Measurements from ENCODE around the gene CTSE.

CTSE gene

DNA sequence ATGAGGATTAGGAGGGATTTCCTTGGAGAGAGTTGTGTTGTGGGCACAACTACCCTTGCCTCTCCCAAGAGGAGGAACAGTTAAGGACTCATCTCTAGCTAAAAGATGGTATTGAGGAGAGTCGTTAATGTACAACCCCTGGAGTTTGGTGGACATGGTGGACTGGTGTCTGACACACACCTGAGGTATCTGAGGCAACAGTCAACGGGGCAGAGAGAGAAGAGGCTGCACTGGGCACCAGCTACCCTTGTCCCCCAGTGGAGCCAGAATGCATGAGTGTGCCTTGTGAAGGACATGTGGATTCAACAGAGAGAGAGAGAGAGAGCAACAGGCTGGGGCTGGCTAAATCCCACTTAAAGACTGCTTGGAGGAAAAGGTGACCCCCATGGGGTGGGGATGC is 33.5 kb downstream of the CTSE start:
- Histone ChIP-seq H3K9ac (ENCODE audit: low read length in 2 of 2) (no peak overlapping the region), H3K27me3 (ENCODE audit: control insufficient read depth in 1 of 2, insufficient read depth in 2 of 2, low read length in 2 of 2) (no peaks in the 10 kb centered on the region), H3K9me3 (ENCODE audit: control insufficient read depth in 2 of 2, low read length in 2 of 2) (no peaks in the 10 kb centered on the region), H3K4me3 (ENCODE audit: low read length in 2 of 2) (no peak overlapping the region), H3K27ac (ENCODE audit: low read length) (no peak overlapping the region), H3K36me3 (ENCODE audit: control insufficient read depth in 2 of 2, insufficient read depth in 2 of 2, low read length in 2 of 2) (peaks cover 0 to 3% of the 10 kb centered on the region in 2 donors), H3K4me1 (ENCODE audit: control insufficient read depth, insufficient read depth, low read length) (peaks cover 6% of the 10 kb centered on the region)

DNA sequence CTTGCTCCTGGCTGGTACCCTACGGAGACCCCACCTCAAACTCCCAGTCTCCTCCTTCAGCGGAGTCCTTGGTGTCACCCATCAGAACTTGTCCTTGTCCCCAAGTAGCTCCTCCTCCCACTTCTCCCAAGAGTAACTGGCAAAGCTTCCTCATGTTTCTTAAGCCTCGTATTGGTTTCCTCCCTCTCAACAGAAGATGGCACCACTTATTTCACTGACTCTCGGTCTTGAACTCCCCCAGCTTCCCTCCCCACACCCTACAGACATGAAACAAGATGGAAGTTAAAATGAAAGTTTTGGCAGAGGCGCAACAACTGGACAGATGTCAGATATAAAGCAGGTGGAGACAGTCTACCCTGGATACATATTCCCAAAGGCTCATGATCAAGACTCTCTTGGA is 33.9 kb downstream of the CTSE start:
- Histone ChIP-seq H3K4me1 (ENCODE audit: control insufficient read depth, insufficient read depth, low read length) (peaks cover 6% of the 10 kb centered on the region), H3K9ac (ENCODE audit: low read length in 2 of 2) (no peak overlapping the region), H3K27me3 (ENCODE audit: control insufficient read depth in 1 of 2, insufficient read depth in 2 of 2, low read length in 2 of 2) (no peaks in the 10 kb centered on the region), H3K36me3 (ENCODE audit: control insufficient read depth in 2 of 2, insufficient read depth in 2 of 2, low read length in 2 of 2) (peaks cover 0 to 3% of the 10 kb centered on the region in 2 donors), H3K27ac (ENCODE audit: low read length) (no peak overlapping the region), H3K9me3 (ENCODE audit: control insufficient read depth in 2 of 2, low read length in 2 of 2) (no peaks in the 10 kb centered on the region), H3K4me3 (ENCODE audit: low read length in 2 of 2) (no peak overlapping the region)

DNA sequence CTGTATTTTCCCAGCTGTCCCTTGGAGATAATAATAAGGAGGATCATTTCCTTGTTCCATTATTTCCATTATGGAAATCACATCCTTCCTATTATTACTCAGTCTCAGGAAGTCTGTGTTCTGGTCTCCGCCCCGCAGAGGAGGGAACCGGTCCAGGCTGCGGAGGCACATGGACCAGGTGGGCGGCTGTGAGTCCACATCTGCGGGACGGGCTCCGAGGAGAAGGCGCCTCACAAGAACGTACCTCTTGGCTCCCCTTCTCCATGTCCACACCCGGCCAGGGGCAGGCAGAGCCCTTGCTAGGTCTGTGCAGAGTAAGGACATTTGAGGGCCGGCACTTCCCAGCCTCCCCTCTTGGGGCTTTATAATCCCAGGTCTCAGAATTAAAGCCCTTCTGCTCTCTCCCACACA is 35.1 kb downstream of the CTSE start:
- Histone ChIP-seq H3K36me3 (ENCODE audit: control insufficient read depth in 2 of 2, insufficient read depth in 2 of 2, low read length in 2 of 2) (peaks cover 0 to 5% of the 10 kb centered on the region in 2 donors), H3K9ac (ENCODE audit: low read length in 2 of 2) (no peak overlapping the region), H3K27me3 (ENCODE audit: control insufficient read depth in 1 of 2, insufficient read depth in 2 of 2, low read length in 2 of 2) (no peaks in the 10 kb centered on the region), H3K9me3 (ENCODE audit: control insufficient read depth in 2 of 2, low read length in 2 of 2) (no peaks in the 10 kb centered on the region), H3K27ac (ENCODE audit: low read length) (no peak overlapping the region), H3K4me1 (ENCODE audit: control insufficient read depth, insufficient read depth, low read length) (peaks cover 6% of the 10 kb centered on the region), H3K4me3 (ENCODE audit: low read length in 2 of 2) (no peak overlapping the region)

- no peaks in the 10 kb centered on the region for H3K27me3 ChIP-seq (ENCODE audit: control insufficient read depth in 1 of 2, insufficient read depth in 2 of 2, low read length in 2 of 2)
- H3K27ac ChIP-seq (ENCODE audit: low read length) = no peak overlapping the region
- peaks cover 6% of the 10 kb centered on the region for H3K4me1 ChIP-seq (ENCODE audit: control insufficient read depth, insufficient read depth, low read length)
- no peak overlapping the region for H3K4me3 ChIP-seq (ENCODE audit: low read length in 2 of 2)
- peaks cover 0 to 5% of the 10 kb centered on the region in 2 donors for H3K36me3 ChIP-seq (ENCODE audit: control insufficient read depth in 2 of 2, insufficient read depth in 2 of 2, low read length in 2 of 2)
- no peak overlapping the region for H3K9ac ChIP-seq (ENCODE audit: low read length in 2 of 2)
- H3K9me3 ChIP-seq (ENCODE audit: control insufficient read depth in 2 of 2, low read length in 2 of 2) = no peaks in the 10 kb centered on the region
Observed at GRCh38 chr1:205986861-205987260, 36.8 kb downstream of the CTSE start.

- Histone ChIP-seq H3K9me3 (ENCODE audit: control insufficient read depth in 2 of 2, low read length in 2 of 2) (no peaks in the 10 kb centered on the region), H3K36me3 (ENCODE audit: control insufficient read depth in 2 of 2, insufficient read depth in 2 of 2, low read length in 2 of 2) (peaks cover 0 to 2% of the 10 kb centered on the region in 2 donors), H3K27ac (ENCODE audit: low read length) (no peak overlapping the region), H3K4me1 (ENCODE audit: control insufficient read depth, insufficient read depth, low read length) (peaks cover 6% of the 10 kb centered on the region), H3K4me3 (ENCODE audit: low read length in 2 of 2) (no peak overlapping the region), H3K9ac (ENCODE audit: low read length in 2 of 2) (no peak overlapping the region), H3K27me3 (ENCODE audit: control insufficient read depth in 1 of 2, insufficient read depth in 2 of 2, low read length in 2 of 2) (no peaks in the 10 kb centered on the region)
Observed at GRCh38 chr1:205986292-205986691, 37.4 kb downstream of the CTSE start.

DNA sequence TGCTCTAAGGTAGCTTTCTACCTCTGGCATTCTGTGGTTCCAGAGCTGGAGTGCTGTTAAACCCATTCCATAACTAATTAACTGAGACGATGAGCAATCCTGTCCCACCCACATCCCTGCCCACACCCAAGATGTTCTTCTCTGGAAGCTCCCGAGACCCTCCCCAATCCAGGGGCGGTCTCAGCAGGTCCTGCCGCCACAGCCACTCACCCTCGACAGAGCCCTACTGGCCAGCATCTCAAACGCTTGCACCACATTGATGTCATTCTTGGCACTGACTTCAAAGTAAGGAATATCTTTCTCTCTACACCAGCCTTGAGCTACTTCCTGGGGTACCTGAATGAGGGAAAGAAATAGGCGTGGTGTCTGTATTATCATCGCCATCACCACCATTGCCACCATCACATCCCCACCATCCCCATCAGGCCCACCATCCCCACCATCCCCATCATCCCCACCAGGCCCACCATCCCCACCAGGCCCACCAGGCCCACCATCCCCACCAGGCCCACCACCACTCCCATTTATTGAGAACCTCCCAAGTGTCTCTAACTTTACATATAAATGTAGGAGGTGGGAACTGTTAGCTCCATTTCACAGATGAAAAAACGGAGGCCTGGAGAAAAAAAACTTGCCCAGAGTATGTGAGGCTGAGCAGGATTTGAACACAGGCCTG is 38.2 kb downstream of the CTSE start:
- Histone ChIP-seq H3K4me1 (ENCODE audit: control insufficient read depth, insufficient read depth, low read length) (peaks cover 6% of the 10 kb centered on the region), H3K36me3 (ENCODE audit: control insufficient read depth in 2 of 2, insufficient read depth in 2 of 2, low read length in 2 of 2) (peaks cover 0 to 2% of the 10 kb centered on the region in 2 donors), H3K4me3 (ENCODE audit: low read length in 2 of 2) (no peak overlapping the region), H3K27me3 (ENCODE audit: control insufficient read depth in 1 of 2, insufficient read depth in 2 of 2, low read length in 2 of 2) (no peaks in the 10 kb centered on the region), H3K9me3 (ENCODE audit: control insufficient read depth in 2 of 2, low read length in 2 of 2) (no peaks in the 10 kb centered on the region), H3K9ac (ENCODE audit: low read length in 2 of 2) (no peak overlapping the region), H3K27ac (ENCODE audit: low read length) (no peak overlapping the region)

DNA sequence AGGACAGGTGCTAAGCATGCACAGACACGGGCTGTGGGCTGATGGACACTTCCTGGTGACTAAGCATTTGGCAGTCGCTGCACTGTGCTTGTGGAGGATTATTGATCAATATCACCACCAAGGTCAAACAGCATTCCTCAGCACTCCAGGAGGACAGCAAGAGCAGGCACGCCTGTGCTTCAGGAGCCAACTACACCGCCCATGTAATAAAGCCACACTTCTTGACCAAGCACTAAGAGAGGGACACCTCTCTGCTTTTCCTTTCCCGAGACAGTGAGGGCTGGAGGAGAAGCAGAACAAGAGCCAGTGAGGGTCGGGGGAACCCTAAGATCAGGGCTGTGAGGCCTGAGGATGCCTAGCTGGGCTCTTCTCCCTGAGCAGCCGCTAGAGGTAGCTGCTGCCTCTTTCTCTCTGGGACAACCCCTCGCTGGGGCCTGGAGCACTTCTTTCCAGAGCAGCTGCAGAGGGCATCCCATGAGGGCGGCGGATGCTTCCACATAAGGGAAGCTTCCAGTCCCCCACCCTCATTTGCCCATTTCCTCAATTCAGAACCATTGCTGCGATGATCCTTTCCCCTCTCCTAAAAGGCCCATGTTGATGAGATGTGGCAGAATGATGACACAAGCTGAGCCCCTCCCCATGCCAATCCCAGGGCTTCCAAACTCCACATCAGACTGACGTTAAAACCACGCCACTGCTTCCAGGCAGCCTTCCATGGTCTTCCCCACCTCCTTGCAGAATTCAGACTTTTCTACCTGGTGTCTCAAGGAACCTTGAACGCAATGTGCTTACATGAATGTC is 39.6 kb downstream of the CTSE start:
- no peak overlapping the region for H3K4me3 ChIP-seq (ENCODE audit: low read length in 2 of 2)
- peaks cover 0 to 2% of the 10 kb centered on the region in 2 donors for H3K36me3 ChIP-seq (ENCODE audit: control insufficient read depth in 2 of 2, insufficient read depth in 2 of 2, low read length in 2 of 2)
- H3K27me3 ChIP-seq (ENCODE audit: control insufficient read depth in 1 of 2, insufficient read depth in 2 of 2, low read length in 2 of 2) = no peaks in the 10 kb centered on the region

DNA sequence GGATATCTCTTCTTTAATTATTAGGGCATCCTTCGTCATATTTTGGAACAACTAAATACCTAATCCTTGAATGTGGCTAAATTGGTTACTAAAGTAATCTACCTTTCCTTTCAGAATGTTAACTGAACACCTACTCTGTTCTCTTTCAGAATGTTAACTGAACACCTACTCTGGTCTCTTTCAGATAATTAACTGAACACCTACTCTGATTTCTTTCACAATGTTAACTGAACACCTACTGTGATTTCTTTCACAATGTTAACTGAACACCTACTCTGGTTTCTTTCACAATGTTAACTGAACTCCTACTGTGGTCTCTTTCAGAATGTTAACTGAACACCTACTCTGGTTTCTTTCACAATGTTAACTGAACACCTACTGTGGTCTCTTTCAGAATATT is 42.4 kb downstream of the CTSE start:
- no peak overlapping the region for H3K4me3 ChIP-seq (ENCODE audit: low read length in 2 of 2)
- peaks cover 0 to 5% of the 10 kb centered on the region in 2 donors for H3K27me3 ChIP-seq (ENCODE audit: control insufficient read depth in 1 of 2, insufficient read depth in 2 of 2, low read length in 2 of 2)
- H3K36me3 ChIP-seq (ENCODE audit: control insufficient read depth in 2 of 2, insufficient read depth in 2 of 2, low read length in 2 of 2) = peaks cover 0 to 2% of the 10 kb centered on the region in 2 donors
- no peak overlapping the region for H3K9ac ChIP-seq (ENCODE audit: low read length in 2 of 2)
- no peaks in the 10 kb centered on the region for H3K9me3 ChIP-seq (ENCODE audit: control insufficient read depth in 2 of 2, low read length in 2 of 2)
- no peak overlapping the region for H3K27ac ChIP-seq (ENCODE audit: low read length)
- no peaks in the 10 kb centered on the region for H3K4me1 ChIP-seq (ENCODE audit: control insufficient read depth, insufficient read depth, low read length)

More for the DNA sequence above, 39.6 kb downstream of the CTSE start:
- Histone ChIP-seq H3K4me1 (ENCODE audit: control insufficient read depth, insufficient read depth, low read length) (peaks cover 6% of the 10 kb centered on the region), H3K27ac (ENCODE audit: low read length) (no peak overlapping the region), H3K9ac (ENCODE audit: low read length in 2 of 2) (peak overlapping the region in 1 of 2 donors; percentile 29), H3K9me3 (ENCODE audit: control insufficient read depth in 2 of 2, low read length in 2 of 2) (no peaks in the 10 kb centered on the region)

DNA sequence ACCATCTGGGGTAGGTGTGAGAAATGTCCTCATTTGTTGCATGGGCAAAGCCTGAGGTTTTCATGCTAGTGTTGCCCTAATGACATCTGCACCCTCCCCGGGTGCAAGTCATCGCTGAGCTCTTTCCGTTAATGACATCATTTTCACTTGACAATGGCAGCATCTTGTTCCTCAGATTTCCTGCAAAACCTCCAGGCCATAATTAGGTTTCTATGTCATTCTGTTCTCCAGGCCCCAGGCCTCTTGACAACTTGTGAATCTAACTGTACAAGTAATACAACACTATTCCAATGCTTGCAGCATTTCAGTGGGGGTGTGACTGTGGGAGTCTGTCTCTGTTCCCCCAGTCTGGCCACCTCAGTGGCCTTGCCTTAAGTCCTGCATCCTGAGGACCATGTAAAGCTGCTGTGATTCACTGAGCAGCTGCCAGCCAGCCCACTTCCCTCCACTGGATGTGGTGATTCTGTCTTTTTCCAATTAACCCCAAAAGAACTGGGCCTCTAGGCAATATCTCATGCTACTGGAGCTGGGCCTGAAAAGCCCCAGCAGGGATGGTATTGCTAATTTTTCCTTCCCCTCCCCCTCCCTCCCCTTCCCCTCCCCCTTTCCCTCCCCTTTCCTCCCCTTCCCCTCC is 43.3 kb downstream of the CTSE start:
- Histone ChIP-seq H3K4me1 (ENCODE audit: control insufficient read depth, insufficient read depth, low read length) (no peaks in the 10 kb centered on the region), H3K27ac (ENCODE audit: low read length) (no peak overlapping the region), H3K9me3 (ENCODE audit: control insufficient read depth in 2 of 2, low read length in 2 of 2) (no peaks in the 10 kb centered on the region), H3K4me3 (ENCODE audit: low read length in 2 of 2) (no peak overlapping the region), H3K36me3 (ENCODE audit: control insufficient read depth in 2 of 2, insufficient read depth in 2 of 2, low read length in 2 of 2) (peaks cover 0 to 2% of the 10 kb centered on the region in 2 donors), H3K27me3 (ENCODE audit: control insufficient read depth in 1 of 2, insufficient read depth in 2 of 2, low read length in 2 of 2) (peaks cover 0 to 9% of the 10 kb centered on the region in 2 donors), H3K9ac (ENCODE audit: low read length in 2 of 2) (no peak overlapping the region)

DNA sequence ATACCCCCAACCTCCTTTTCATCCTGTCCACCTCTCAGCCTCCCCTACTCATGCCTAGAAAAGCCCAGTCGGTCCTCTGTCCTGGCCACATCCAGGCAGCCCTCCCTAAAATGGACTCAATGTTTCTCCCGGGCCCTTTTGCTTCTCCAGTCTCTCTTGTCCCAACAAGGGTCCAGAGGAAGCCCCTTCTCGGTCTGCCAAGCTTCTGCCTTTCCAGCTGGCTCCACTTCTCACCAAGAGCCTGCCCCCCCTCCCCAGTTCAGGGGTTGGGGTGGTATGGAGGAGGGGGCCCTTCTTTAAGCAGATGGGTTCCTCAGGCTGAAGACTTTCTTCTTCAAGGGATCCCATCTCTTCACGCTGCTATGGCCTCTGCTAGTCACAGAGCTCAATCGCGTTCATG is 44.4 kb downstream of the CTSE start:
- no peaks in the 10 kb centered on the region for H3K9me3 ChIP-seq (ENCODE audit: control insufficient read depth in 2 of 2, low read length in 2 of 2)

More for the DNA sequence above, 44.4 kb downstream of the CTSE start:
- Histone ChIP-seq H3K36me3 (ENCODE audit: control insufficient read depth in 2 of 2, insufficient read depth in 2 of 2, low read length in 2 of 2) (peaks cover 0 to 2% of the 10 kb centered on the region in 2 donors), H3K4me1 (ENCODE audit: control insufficient read depth, insufficient read depth, low read length) (no peaks in the 10 kb centered on the region), H3K27me3 (ENCODE audit: control insufficient read depth in 1 of 2, insufficient read depth in 2 of 2, low read length in 2 of 2) (peaks cover 0 to 13% of the 10 kb centered on the region in 2 donors), H3K4me3 (ENCODE audit: low read length in 2 of 2) (no peak overlapping the region), H3K27ac (ENCODE audit: low read length) (no peak overlapping the region), H3K9ac (ENCODE audit: low read length in 2 of 2) (no peak overlapping the region)

Data from stomach smooth muscle (tissue), 2 donors.